Panc1 (cell line): Measurements from ENCODE around the gene TNFRSF14. TPM values are rescaled to one million over a fixed set of nuclear protein-coding genes. Genes with fewer than 3 reads are reported as not detected.

Experiments used
- ATAC-seq: fragments of 200-7000 bp; cut with Tn5 transposase; 2 replicates; pipeline ENCODE4 v1.9.1; 2020; ENCODE audit warnings: mild to moderate bottlenecking, moderate library complexity
- BruUV-seq: library from RNA; stranded (reverse); fragments of 400-500 nt; replicated peaks from 2 replicates; lab custom pipeline; 2021; lab: Mats Ljungman, UMichigan
- CTCF ChIA-PET: fragments of 300-600 bp; sonication (Branson Sonifier 250); formaldehyde crosslinking; loops from one replicate; lab custom pipeline; 2022; ENCODE audit warnings: antibody characterized with exemption; lab: Charles Lee
- POLR2A ChIA-PET: fragments of 300-600 bp; sonication (Branson Sonifier 250); formaldehyde crosslinking; loops from one replicate; lab custom pipeline; 2022; ENCODE audit warnings: antibody characterized with exemption; lab: Charles Lee
- DNase-seq: peaks from one replicate; pipeline ENCODE4 v3.0.0-alpha.2; 2010; ENCODE audit warnings: low read depth, low spot score
- H3K27ac ChIP-seq: 2 replicates; pipeline ENCODE4 v1.5.1; 2011; ENCODE audit warnings: mild to moderate bottlenecking, low read length, inconsistent platforms
- H3K27me3 ChIP-seq: fragments of 200-500 bp; sonication (Bioruptor generic); 2 replicates; pipeline ENCODE4 v1.6.0; 2014; ENCODE audit warnings: low read length, inconsistent platforms; ENCODE audit not compliant: control insufficient read depth, insufficient read depth
- H3K36me3 ChIP-seq: fragments of 200-500 bp; sonication (Bioruptor generic); 2 replicates; pipeline ENCODE4 v1.5.1; 2014; ENCODE audit warnings: inconsistent platforms, mild to moderate bottlenecking, low read length, moderate library complexity; ENCODE audit not compliant: control insufficient read depth, insufficient read depth
- H3K4me1 ChIP-seq: 2 replicates; pipeline ENCODE4 v1.5.1; 2011; ENCODE audit warnings: inconsistent platforms, mild to moderate bottlenecking, low read length, moderate library complexity; ENCODE audit not compliant: control insufficient read depth, insufficient read depth
- H3K4me3 ChIP-seq, 2 experiments: 2 replicates each; pipeline ENCODE4 v1.5.1; 2011 to 2012; ENCODE audit warnings: low read depth in 2 of 2, low read length in 2 of 2, mild to moderate bottlenecking in 2 of 2, inconsistent platforms in 1 of 2, moderate library complexity in 1 of 2
- H3K9me3 ChIP-seq: fragments of 200-500 bp; sonication (Bioruptor generic); 2 replicates; pipeline ENCODE4 v1.5.1; 2014; ENCODE audit warnings: low read depth, mild to moderate bottlenecking, inconsistent platforms, low read length, moderate library complexity; ENCODE audit not compliant: control insufficient read depth, insufficient read depth
- POLR2AphosphoS5 ChIP-seq: IDR thresholded peaks from 2 replicates; pipeline ENCODE4 v1.6.1; 2012; ENCODE audit warnings: mild to moderate bottlenecking, low read depth, low read length, moderate library complexity
- SIN3A ChIP-seq: IDR thresholded peaks from 2 replicates; pipeline ENCODE4 v1.6.1; 2012; ENCODE audit warnings: low read depth, mild to moderate bottlenecking, low read length, moderate library complexity, borderline replicate concordance; ENCODE audit not compliant: insufficient read depth
- TCF7L2 ChIP-seq: IDR thresholded peaks from 2 replicates; pipeline ENCODE4 v1.6.1; 2011; ENCODE audit warnings: mild to moderate bottlenecking, low read depth, low read length, inconsistent platforms
- in situ Hi-C: cut with HindIII; loops from 2 replicates; pipeline ENCODE4 v1.10.0; 2016; ENCODE audit warnings: low sequenced_read_pairs, low pct_unique_long_range_greater_than_20kb
- intact Hi-C: fragments of 100-400 bp; cut with micrococcal nuclease; formaldehyde crosslinking; loops from one replicate; pipeline ENCODE4 v1.10.0; 2022; ENCODE audit not compliant: unreplicated experiment
- total RNA-seq: library from RNA; stranded (reverse); gene quantifications from one replicate; pipeline ENCODE4 v1.2.1, GENCODE V29; 2021; ENCODE audit not compliant: unreplicated experiment
- TF ChIP-seq, protein P1 (sequence below), 2 experiments: IDR thresholded peaks; 2 replicates each; pipeline ENCODE4 v1.6.1; 2011 to 2012; ENCODE audit warnings: low read depth in 2 of 2, control low read depth in 1 of 2, low read length in 1 of 2, mild to moderate bottlenecking in 1 of 2, moderate library complexity in 1 of 2; ENCODE audit not compliant: insufficient read depth in 1 of 2
- TF ChIP-seq, protein P2 (sequence below): fragments of 450-650 bp; IDR thresholded peaks from 2 replicates; pipeline ENCODE4 v1.5.1; 2017; ENCODE audit warnings: mild to moderate bottlenecking

Gene TNFRSF14
- total RNA-seq, 1 experiment from 2014 or later: 20.1 TPM

DNA sequence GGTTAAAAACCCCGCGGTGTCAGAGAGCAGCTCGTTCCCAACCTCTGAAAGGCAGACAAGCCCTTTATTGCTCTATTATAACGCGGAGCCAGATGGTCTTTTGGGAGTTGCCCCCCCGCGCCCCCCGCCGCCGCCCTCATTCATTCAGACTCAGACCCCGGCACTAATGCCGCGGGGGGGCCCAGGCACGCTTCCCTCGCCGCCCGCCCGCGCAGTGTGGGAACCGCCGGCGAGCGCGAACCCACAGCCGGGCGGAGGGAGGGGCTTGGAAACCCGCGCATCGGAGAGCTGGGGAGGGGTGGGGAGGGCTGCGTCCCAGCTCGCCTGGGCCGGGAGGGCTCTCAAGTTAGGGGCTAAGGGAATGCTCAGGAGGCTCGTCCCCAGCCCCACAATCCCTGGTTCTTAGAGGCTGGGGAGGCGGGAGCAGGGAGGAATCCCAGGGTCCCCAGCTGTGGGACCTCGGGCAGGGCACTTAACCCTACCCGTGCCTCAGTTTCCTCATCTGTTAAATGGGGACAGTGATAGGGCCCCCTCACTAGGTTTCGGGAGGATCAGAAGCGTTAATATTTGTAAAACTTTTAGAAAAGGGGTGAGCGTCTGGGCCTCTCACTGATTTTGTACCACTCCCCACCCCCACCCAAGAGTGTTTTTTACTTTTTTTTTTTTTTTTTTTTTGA, 15.2 kb upstream of the TNFRSF14 start:
- H3K4me1 ChIP-seq: peaks cover 49% of the 10 kb centered on the region
- H3K4me3 ChIP-seq: no peak overlapping the region
- in situ Hi-C loops (no loop called here), intact Hi-C loops (loop anchor here (10.0 kb wide), 1 partner anchor 76 kb away; no protein-coding TSS in a partner anchor)
- no peaks in the 10 kb centered on the region for H3K36me3 ChIP-seq
- ATAC-seq (no peak), DNase-seq (no peak)
- no peaks in the 10 kb centered on the region for H3K27me3 ChIP-seq
- TF ChIP-seq, protein P1, sequence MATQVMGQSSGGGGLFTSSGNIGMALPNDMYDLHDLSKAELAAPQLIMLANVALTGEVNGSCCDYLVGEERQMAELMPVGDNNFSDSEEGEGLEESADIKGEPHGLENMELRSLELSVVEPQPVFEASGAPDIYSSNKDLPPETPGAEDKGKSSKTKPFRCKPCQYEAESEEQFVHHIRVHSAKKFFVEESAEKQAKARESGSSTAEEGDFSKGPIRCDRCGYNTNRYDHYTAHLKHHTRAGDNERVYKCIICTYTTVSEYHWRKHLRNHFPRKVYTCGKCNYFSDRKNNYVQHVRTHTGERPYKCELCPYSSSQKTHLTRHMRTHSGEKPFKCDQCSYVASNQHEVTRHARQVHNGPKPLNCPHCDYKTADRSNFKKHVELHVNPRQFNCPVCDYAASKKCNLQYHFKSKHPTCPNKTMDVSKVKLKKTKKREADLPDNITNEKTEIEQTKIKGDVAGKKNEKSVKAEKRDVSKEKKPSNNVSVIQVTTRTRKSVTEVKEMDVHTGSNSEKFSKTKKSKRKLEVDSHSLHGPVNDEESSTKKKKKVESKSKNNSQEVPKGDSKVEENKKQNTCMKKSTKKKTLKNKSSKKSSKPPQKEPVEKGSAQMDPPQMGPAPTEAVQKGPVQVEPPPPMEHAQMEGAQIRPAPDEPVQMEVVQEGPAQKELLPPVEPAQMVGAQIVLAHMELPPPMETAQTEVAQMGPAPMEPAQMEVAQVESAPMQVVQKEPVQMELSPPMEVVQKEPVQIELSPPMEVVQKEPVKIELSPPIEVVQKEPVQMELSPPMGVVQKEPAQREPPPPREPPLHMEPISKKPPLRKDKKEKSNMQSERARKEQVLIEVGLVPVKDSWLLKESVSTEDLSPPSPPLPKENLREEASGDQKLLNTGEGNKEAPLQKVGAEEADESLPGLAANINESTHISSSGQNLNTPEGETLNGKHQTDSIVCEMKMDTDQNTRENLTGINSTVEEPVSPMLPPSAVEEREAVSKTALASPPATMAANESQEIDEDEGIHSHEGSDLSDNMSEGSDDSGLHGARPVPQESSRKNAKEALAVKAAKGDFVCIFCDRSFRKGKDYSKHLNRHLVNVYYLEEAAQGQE (IDR thresholded peaks at IDR 0.05; ENCODE audit: insufficient read depth in 1 of 2, low read depth in 2 of 2, low read length in 1 of 2): no peak
- TF ChIP-seq SIN3A (no peak), TCF7L2 (no peak), POLR2AphosphoS5 (no peak)
- TF ChIP-seq, protein P2, sequence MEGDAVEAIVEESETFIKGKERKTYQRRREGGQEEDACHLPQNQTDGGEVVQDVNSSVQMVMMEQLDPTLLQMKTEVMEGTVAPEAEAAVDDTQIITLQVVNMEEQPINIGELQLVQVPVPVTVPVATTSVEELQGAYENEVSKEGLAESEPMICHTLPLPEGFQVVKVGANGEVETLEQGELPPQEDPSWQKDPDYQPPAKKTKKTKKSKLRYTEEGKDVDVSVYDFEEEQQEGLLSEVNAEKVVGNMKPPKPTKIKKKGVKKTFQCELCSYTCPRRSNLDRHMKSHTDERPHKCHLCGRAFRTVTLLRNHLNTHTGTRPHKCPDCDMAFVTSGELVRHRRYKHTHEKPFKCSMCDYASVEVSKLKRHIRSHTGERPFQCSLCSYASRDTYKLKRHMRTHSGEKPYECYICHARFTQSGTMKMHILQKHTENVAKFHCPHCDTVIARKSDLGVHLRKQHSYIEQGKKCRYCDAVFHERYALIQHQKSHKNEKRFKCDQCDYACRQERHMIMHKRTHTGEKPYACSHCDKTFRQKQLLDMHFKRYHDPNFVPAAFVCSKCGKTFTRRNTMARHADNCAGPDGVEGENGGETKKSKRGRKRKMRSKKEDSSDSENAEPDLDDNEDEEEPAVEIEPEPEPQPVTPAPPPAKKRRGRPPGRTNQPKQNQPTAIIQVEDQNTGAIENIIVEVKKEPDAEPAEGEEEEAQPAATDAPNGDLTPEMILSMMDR: no peak
- POLR2A ChIA-PET: no interaction called here
- no peaks in the 10 kb centered on the region for H3K9me3 ChIP-seq
- BruUV-seq: no TSS peak
- CTCF ChIA-PET: no interaction called here
- no peak overlapping the region for H3K27ac ChIP-seq

DNA sequence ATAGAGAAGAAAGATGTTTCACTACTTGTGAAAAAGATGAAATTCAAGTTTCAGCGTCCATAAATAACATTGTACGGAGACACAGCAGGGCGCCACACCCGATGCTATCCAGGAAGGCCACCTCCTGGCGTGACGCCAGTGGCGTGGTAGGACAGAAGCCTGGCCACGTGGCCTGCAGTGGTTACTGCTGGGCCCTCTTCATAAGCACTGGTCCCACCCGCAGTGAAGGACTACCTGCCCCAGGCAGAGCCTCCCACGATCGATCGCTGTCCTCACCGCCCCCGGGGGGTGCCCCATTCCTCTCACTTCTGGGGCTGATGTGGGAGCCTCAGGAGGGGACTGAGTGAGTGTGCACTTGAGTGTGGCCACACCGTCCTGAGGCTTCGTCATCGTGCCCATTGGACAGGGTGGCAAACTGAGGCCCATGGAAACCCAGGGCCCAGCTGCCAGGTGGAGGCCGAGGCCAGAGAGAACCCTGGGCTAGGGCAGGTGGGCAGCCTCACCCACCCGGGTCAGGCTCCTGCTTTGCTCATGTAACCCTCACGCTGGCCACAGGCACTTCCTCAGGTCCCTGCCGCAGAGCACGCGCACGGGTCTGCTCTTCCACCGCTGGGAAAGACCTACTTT, 14.4 kb upstream of the TNFRSF14 start:
- no TSS peak for BruUV-seq

More for the DNA sequence above, 14.4 kb upstream of the TNFRSF14 start:
- TF ChIP-seq, protein P2: no peak
- TF ChIP-seq TCF7L2 (no peak), SIN3A (no peak), POLR2AphosphoS5 (no peak)
- TF ChIP-seq, protein P1 (IDR thresholded peaks at IDR 0.05; ENCODE audit: insufficient read depth in 1 of 2, low read depth in 2 of 2, low read length in 1 of 2): no peak
- CTCF ChIA-PET: no interaction called here
- ATAC-seq: no peak
- H3K27me3 ChIP-seq: no peaks in the 10 kb centered on the region
- no peak for DNase-seq
- no peak overlapping the region for H3K4me3 ChIP-seq
- no peaks in the 10 kb centered on the region for H3K9me3 ChIP-seq
- POLR2A ChIA-PET: no interaction called here
- H3K27ac ChIP-seq: no peak overlapping the region
- peaks cover 45% of the 10 kb centered on the region for H3K4me1 ChIP-seq
- in situ Hi-C loops (no loop called here), intact Hi-C loops (loop anchor here (10.0 kb wide), 1 partner anchor 77 kb away; no protein-coding TSS in a partner anchor)
- H3K36me3 ChIP-seq: no peaks in the 10 kb centered on the region
